ENCODE results near the gene NIPAL1. TPM values are rescaled to one million over a fixed set of nuclear protein-coding genes. Genes with fewer than 3 reads are reported as not detected.
"Not testable (repeated sequence)": the region's sequence is repeated elsewhere in the genome, so short reads cannot be mapped to it uniquely, and the experiment has no call there.

NIPAL1 gene
- total and polyA plus RNA-seq, 2 experiments from 2014 or later: 6.1 to 14.0 TPM

- no peak for TF ChIP-seq EZH2 (IDR thresholded peaks at IDR 0.05; ENCODE audit: borderline replicate concordance)
- TF ChIP-seq EZH2phosphoT487 (IDR thresholded peaks at IDR 0.05; ENCODE audit: low read depth, severe bottlenecking, unreplicated experiment): no peak
- no peak for TF ChIP-seq CTCF (IDR thresholded peaks at IDR 0.05; ENCODE audit: poor library complexity)
- Histone ChIP-seq H3K4me1 (ENCODE audit: insufficient read depth) (no peaks in the 10 kb centered on the region), H3K4me3 (no peak overlapping the region), H3K9me3 (ENCODE audit: low read depth) (peaks cover 4% of the 10 kb centered on the region), H3K79me2 (no peaks in the 10 kb centered on the region), H3K4me2 (no peak overlapping the region), H3K27ac (no peak overlapping the region), H4K20me1 (ENCODE audit: insufficient read depth, poor library complexity, severe bottlenecking) (no peaks in the 10 kb centered on the region), H3K36me3 (replicated peaks; ENCODE audit: insufficient read depth, low read depth) (no peaks in the 10 kb centered on the region), H3K27me3 (no peaks in the 10 kb centered on the region), H3K9me2 (replicated peaks; ENCODE audit: insufficient read depth) (no peaks in the 10 kb centered on the region), H2AFZ (no peak overlapping the region)
- no peak for DNase-seq (ENCODE audit: low spot score)
These were observed 8.5 kb upstream of the NIPAL1 start for GRCh38 chr4:48008021-48008596.

GRCh38 chr4:48010906-48011305, 5.7 kb upstream of the NIPAL1 start:
- H3K27me3 ChIP-seq; H3K4me1 ChIP-seq (ENCODE audit: insufficient read depth); H3K4me2 ChIP-seq; H2AFZ ChIP-seq; H4K20me1 ChIP-seq (ENCODE audit: insufficient read depth, poor library complexity, severe bottlenecking); H3K36me3 ChIP-seq (replicated peaks; ENCODE audit: insufficient read depth, low read depth); H3K79me2 ChIP-seq; H3K4me3 ChIP-seq; H3K9me3 ChIP-seq (ENCODE audit: low read depth); H3K9me2 ChIP-seq (replicated peaks; ENCODE audit: insufficient read depth); DNase-seq (ENCODE audit: low spot score); H3K27ac ChIP-seq: not testable (repeated sequence)
- 84% methylated on average over 5 of the region's 6 CpGs for WGBS (ENCODE audit: low lambda C conversion rate, missing lambda C conversion rate)

GRCh38 chr4:48011722-48012121, 4.8 kb upstream of the NIPAL1 start:
- Histone ChIP-seq H3K4me3 (no peak overlapping the region), H3K9me3 (ENCODE audit: low read depth) (peaks cover 1% of the 10 kb centered on the region), H3K4me2 (no peak overlapping the region), H3K9me2 (replicated peaks; ENCODE audit: insufficient read depth) (no peaks in the 10 kb centered on the region), H3K79me2 (no peaks in the 10 kb centered on the region), H3K36me3 (replicated peaks; ENCODE audit: insufficient read depth, low read depth) (no peaks in the 10 kb centered on the region), H4K20me1 (ENCODE audit: insufficient read depth, poor library complexity, severe bottlenecking) (no peaks in the 10 kb centered on the region), H3K27ac (no peak overlapping the region), H2AFZ (no peak overlapping the region), H3K27me3 (no peaks in the 10 kb centered on the region), H3K4me1 (ENCODE audit: insufficient read depth) (no peaks in the 10 kb centered on the region)
- 62% methylated on average over 4 of the region's 4 CpGs for WGBS (ENCODE audit: low lambda C conversion rate, missing lambda C conversion rate)
- no peak for TF ChIP-seq EZH2phosphoT487 (IDR thresholded peaks at IDR 0.05; ENCODE audit: low read depth, severe bottlenecking, unreplicated experiment)
- no peak for TF ChIP-seq CTCF (IDR thresholded peaks at IDR 0.05; ENCODE audit: poor library complexity)
- TF ChIP-seq EZH2 (IDR thresholded peaks at IDR 0.05; ENCODE audit: borderline replicate concordance): no peak
- no peak for DNase-seq (ENCODE audit: low spot score)

GRCh38 chr4:48012824-48013223, 3.7 kb upstream of the NIPAL1 start:
- H3K36me3 ChIP-seq (replicated peaks; ENCODE audit: insufficient read depth, low read depth): no peaks in the 10 kb centered on the region
- no peak for TF ChIP-seq CTCF (IDR thresholded peaks at IDR 0.05; ENCODE audit: poor library complexity)
- no peak for TF ChIP-seq EZH2phosphoT487 (IDR thresholded peaks at IDR 0.05; ENCODE audit: low read depth, severe bottlenecking, unreplicated experiment)
- TF ChIP-seq EZH2 (IDR thresholded peaks at IDR 0.05; ENCODE audit: borderline replicate concordance): no peak
- no peak for DNase-seq (ENCODE audit: low spot score)
- no peak overlapping the region for H2AFZ ChIP-seq
- no peaks in the 10 kb centered on the region for H3K4me1 ChIP-seq (ENCODE audit: insufficient read depth)
- WGBS (ENCODE audit: low lambda C conversion rate, missing lambda C conversion rate): 74% methylated on average over 3 of the region's 3 CpGs
- no peaks in the 10 kb centered on the region for H3K79me2 ChIP-seq
- no peaks in the 10 kb centered on the region for H3K9me2 ChIP-seq (replicated peaks; ENCODE audit: insufficient read depth)
- H3K4me3 ChIP-seq: no peak overlapping the region
- H3K27me3 ChIP-seq: no peaks in the 10 kb centered on the region
- H3K27ac ChIP-seq: no peak overlapping the region
- H3K9me3 ChIP-seq (ENCODE audit: low read depth): no peaks in the 10 kb centered on the region
- no peaks in the 10 kb centered on the region for H4K20me1 ChIP-seq (ENCODE audit: insufficient read depth, poor library complexity, severe bottlenecking)
- H3K4me2 ChIP-seq: no peak overlapping the region

Measured in hepatocyte (in vitro differentiated cells).